Right renal cortex interstitium (tissue), 3 donors: ENCODE results near the gene SYT1. TPM values are rescaled to one million over a fixed set of nuclear protein-coding genes. Genes with fewer than 3 reads are reported as not detected.

Source experiments
- DNase-seq, 3 donors: peaks; one replicate each; pipeline ENCODE4 v3.0.0-alpha.2; 2013; ENCODE audit warnings: low read depth in 3 of 3, low spot score in 2 of 3
- polyA plus RNA-seq, 3 donors: library from polyadenylated mRNA; unstranded; fragments of 120-200 nt; gene quantifications; one replicate each; pipeline ENCODE4 v1.2.1, GENCODE V29; 2013; ENCODE audit not compliant: insufficient read length in 3 of 3

SYT1 gene
- polyA plus RNA-seq, 3 donors: 21.4 to 23.9 (median 21.8) TPM

GRCh38 chr12:79327465-79327864 is 462.9 kb downstream of the SYT1 start:
- DNase-seq: no peak

GRCh38 chr12:79329933-79330332 is 465.4 kb downstream of the SYT1 start:
- no peak for DNase-seq

- no peak for DNase-seq
Observed at GRCh38 chr12:79331870-79332269, 467.3 kb downstream of the SYT1 start.

GRCh38 chr12:79333144-79333543 is 468.6 kb downstream of the SYT1 start:
- no peak for DNase-seq

GRCh38 chr12:79337662-79338290 is 473.2 kb downstream of the SYT1 start:
- no peak for DNase-seq

- DNase-seq: peak in 1 of 3 donors; percentile 15
Observed at GRCh38 chr12:79344855-79345847, 480.6 kb downstream of the SYT1 start.

- DNase-seq: no peak
Observed at GRCh38 chr12:79347866-79348265, 483.3 kb downstream of the SYT1 start.

GRCh38 chr12:79351251-79351650 is 486.7 kb downstream of the SYT1 start:
- DNase-seq: no peak

GRCh38 chr12:79356216-79356615 is 491.6 kb downstream of the SYT1 start:
- DNase-seq: no peak

GRCh38 chr12:79357048-79357447 is 492.5 kb downstream of the SYT1 start:
- DNase-seq: no peak

GRCh38 chr12:79358716-79359300 is 494.2 kb downstream of the SYT1 start:
- DNase-seq: no peak

- no peak for DNase-seq
Observed at GRCh38 chr12:79360286-79360685, 495.7 kb downstream of the SYT1 start.

GRCh38 chr12:79360936-79361335 is 496.4 kb downstream of the SYT1 start:
- no peak for DNase-seq

GRCh38 chr12:79364197-79364596 is 499.6 kb downstream of the SYT1 start:
- DNase-seq: no peak

- DNase-seq: no peak
Observed at GRCh38 chr12:79366374-79366773, 501.8 kb downstream of the SYT1 start.

- no peak for DNase-seq
Observed at GRCh38 chr12:79367032-79367589, 502.5 kb downstream of the SYT1 start.

- DNase-seq: no peak
Observed at GRCh38 chr12:79370021-79370420, 505.4 kb downstream of the SYT1 start.

GRCh38 chr12:79371226-79371625 is 506.7 kb downstream of the SYT1 start:
- no peak for DNase-seq

- no peak for DNase-seq
Observed at GRCh38 chr12:79373896-79374499, 509.4 kb downstream of the SYT1 start.

- DNase-seq: no peak
Observed at GRCh38 chr12:79374545-79374944, 510.0 kb downstream of the SYT1 start.

GRCh38 chr12:79375050-79375449 is 510.5 kb downstream of the SYT1 start:
- no peak for DNase-seq
